Activated CD4-positive, alpha-beta T cell treated with anti-CD3 and anti-CD28 coated beads, Interleukin-2, amount 50 U/mL, for 48 hours (primary cell): ENCODE measurements around the gene SCGB2B2.
"Not testable (repeated sequence)": the region's sequence is repeated elsewhere in the genome, so short reads cannot be mapped to it uniquely, and the experiment has no call there.

Experiments used
- DNase-seq, 2 experiments: peaks; one replicate each; pipeline ENCODE4 v3.0.0-alpha.2; 2020

The SCGB2B2 gene

DNA sequence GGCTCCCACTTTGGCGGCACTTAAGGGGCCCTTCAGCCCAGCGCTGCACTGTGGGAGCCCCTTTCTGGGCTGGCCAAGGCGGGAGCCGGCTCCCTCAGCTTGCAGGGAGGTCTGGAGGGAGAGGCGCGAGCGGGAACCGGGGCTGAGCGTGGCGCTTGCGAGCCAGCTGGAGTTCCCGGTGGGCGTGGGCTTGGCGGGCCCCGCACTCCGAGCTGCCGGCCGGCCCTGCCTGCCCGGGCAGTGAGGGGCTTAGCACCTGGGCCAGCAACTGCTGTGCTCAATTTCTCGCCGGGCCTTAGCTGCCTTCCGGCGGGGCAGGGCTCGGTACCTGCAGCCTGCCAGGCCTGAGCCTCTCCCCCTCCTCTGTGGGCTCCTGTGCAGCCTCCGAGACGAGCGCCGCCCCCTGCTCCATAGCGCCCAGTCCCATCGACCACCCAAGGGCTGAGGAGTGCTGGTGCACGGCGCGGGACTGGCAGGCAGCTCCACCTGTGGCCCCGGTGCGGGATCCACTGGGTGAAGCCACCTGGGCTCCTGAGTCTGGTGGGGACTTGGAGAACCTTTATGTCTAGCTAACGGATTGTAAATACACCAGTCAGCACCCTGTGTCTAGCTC lies 8.8 kb downstream of the SCGB2B2 start:
- not testable (repeated sequence) for DNase-seq

DNA sequence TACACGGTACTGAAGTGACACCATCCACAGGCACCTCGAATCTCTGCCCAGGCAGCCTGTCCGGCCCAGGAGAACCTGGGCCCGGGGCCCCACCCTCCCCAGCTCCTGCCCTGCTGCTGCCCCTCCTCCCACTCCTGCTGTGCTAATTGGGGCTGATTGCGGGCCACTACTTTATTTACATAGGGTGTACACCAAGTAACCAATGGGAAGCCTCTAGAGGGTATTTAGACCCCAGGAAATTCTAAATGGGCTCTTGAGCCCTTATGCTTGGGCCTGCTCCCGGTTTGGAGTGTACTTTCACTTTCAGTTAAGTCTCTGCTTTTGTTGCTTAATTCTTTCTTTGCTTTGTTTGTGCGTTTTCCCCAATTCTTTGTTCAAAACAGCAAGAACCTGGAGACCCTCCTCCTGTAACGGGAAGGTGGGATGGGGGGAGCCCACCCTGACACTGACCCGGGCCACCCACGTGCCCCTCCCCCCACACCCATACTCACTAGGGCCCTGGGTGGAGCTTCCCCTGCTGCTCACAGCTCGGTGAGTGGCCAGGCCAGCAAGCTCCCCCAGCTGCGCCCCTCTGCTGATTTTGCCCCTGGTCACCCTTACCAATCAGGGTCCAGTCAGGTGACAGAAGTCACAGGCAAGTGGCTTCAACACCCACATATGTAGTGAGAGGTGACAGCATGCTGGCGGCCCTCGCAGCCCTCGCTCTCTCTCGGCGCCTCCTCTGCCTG lies 9.4 kb downstream of the SCGB2B2 start:
- no peak for DNase-seq

DNA sequence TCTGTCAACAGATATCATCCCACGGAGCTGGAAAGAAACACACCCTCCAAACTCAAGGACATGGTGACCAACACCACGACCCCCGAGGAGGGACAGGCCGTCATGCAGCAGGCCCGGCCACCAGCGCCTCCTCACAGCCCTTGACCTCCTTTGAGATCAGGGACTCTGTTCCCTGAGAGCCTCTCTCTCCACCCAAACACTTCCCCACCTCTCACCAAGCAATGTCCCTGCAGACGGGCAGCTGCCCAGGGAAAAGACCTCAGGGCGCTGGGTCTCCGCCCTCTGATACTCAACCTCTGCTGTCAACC lies 10.0 kb downstream of the SCGB2B2 start:
- DNase-seq: no peak

DNA sequence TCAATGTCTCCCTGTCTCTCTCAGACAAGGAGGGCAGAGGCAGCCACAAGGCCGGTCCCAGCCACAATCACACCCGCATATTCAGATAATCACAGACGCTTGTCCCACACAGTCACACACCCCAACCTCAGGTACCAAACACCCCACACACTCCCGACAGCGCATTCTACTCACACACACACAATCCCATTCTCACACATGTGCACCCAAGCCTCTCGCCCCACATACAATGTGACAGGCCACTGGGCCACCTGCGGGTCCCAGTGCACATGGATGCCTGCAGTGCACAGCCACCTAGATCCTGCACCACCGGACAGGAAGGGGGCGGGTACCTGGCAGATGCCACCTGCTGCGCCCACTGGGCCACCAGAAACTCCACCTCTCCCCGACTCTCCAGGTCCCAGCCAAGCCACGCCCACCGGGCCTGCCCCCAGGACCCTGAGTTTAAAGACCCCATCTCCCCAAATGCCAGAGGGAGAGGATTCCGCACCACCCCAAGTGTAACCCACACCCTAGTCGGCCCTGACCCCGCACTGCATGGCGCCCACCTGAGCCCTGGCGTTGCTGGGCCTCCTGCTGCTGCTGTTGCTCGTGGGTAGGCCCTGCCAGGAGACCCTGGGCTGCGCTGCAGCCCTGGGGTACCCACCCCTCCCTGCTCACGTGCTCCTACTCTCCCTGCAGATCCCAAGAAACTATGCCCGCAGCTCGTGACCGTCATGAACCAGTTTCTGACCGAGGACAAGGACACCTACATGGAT lies 10.6 kb downstream of the SCGB2B2 start:
- DNase-seq: no peak

DNA sequence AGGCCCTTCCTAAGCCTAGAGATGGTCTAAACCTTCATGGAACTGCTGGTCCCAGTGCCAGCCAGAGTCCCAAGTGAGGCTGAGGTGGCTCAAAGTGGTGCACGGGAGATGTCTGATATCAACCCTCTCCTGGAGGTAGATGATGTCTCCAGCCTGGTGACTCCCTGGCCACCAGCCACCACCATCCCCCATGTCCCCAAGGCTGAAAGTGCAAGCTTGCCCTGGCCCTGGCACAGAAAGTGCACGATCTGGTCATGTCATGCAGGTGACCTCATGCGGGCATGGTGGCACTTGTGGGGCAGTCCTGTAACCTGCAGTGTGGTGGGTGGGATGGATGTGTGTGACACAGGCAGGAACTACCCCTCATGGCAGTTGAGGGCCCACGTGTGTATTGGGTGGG lies 11.7 kb downstream of the SCGB2B2 start:
- DNase-seq: not testable (repeated sequence)

DNA sequence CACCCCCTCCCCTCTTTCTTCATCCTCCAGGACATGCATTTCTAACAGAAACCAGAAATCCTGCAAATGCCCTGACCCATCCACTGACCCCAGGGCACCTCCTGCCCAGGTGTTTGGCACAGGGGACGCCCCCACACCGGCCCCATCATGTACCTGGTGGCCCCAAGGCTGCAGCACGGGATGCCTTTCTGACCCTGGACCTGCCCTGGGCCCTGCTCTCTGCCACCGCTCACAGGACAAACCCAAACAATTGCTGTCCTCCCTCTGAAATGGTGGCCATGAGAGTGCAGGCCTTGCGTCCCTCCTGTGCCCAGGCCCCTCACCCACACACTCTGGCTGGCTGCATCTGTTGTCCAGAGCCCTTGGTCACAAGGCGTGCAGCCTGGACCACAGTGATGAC lies 12.1 kb downstream of the SCGB2B2 start:
- DNase-seq: no peak

DNA sequence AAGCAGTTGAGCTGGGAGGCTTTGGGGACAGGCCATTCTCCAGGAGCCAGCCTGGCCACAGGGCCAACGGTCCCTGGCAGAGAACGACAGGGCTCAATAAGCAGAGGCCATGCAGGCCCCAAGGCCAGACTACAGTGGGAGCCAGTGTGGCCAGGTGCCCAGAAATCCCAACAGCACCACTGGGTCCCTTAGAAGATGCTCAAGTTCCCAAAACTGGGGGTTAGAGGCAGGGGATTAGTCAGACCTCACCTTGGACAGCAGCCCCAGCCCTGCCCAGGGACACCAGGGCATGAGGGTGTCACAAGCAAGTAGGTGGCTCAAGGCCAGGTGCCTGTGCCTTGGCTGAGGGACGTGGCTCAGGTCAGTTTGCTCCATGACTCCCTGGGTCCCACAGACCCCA lies 12.8 kb downstream of the SCGB2B2 start:
- DNase-seq: no peak

DNA sequence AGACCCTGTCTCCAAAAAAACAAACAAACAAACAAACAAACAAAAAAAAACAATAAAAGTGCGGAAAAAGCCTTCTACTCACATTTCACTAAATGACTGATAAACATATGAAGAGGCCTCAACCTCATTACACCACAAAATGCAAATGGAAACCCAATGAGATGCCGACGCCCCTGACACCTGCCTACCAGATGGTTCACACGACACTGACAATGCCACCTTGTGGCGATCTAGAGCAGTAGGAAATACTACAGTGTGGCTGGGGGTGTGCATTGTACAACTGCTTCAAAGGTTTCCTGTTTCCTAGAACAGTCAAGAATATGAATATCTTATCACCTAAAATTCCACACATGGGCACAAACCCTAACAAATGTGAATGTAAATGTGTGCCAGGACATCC lies 14.0 kb downstream of the SCGB2B2 start:
- DNase-seq: peak; percentile 13 to 21

DNA sequence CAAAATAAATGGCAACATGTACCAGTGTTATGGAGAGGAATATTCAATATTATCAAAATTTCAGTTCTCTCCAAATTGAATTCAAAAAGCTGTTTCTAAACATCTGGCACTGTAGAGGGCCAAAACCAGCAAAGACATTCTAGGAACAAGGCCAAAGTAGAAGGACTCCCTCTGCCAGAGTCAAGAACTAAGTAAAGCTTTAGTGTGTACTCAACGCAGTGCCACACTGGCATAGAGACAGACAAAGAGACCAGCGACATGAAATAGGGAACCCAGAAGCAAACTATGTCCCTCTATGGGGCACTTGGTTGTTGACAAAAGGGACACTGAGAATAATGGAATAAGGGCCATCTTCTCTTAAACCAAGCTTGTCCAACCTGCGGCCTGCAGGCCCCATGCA lies 15.6 kb downstream of the SCGB2B2 start:
- no peak for DNase-seq

DNA sequence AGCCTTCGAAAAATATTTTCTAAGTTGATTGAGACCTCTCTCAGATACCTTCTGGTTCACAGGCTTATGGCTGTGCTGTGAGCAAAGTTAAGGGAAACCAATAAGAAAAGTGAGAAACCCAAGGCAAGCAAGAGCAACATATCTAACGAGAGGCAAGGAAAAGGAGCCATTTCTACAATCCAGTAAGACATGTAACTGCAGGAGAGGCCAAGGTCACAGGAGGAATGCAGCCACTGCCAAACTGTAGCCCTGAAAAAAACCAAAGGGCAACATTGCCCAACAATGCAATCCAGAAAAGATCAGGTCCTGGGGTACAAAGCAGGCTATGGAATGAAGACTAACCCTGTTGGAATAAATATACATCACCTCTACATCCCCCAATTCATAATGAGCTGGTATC lies 21.3 kb downstream of the SCGB2B2 start:
- DNase-seq: no peak

DNA sequence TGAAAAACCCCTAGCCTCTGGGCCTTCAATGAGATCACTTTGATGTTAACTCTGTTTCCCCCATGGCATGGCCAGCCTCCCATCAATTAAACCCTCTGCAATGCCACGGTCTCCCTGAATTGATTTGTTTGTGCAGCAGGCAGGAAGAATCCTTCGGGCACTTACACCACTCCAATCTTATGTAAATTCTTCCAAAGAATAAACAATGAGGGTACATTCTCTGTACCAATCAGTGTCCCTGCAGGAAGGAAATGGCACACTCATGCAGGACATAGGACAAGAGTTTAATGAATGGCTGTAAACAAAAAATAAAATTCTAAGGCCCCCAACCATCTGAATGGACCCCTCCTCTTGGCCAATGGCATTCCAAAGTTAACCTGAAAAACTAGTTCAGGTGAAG lies 22.2 kb downstream of the SCGB2B2 start:
- no peak for DNase-seq

DNA sequence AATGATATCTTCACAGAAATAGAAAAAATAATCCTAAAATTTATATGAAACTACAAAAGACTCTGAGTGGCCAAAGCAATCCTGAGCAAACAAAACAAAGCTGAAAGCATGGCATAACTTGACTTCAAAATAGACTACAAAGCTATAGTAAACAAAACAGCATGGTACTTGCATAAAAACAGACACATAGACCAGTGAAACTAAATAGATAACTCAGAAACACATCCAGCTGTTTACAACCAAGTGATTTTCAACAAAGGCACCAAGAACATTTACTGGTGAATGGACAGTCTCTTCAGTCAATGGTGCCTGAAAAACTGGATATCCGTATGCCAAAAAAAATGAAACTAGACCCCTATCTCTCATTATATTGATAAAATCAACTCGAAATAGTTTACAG lies 25.2 kb downstream of the SCGB2B2 start:
- no peak for DNase-seq

DNA sequence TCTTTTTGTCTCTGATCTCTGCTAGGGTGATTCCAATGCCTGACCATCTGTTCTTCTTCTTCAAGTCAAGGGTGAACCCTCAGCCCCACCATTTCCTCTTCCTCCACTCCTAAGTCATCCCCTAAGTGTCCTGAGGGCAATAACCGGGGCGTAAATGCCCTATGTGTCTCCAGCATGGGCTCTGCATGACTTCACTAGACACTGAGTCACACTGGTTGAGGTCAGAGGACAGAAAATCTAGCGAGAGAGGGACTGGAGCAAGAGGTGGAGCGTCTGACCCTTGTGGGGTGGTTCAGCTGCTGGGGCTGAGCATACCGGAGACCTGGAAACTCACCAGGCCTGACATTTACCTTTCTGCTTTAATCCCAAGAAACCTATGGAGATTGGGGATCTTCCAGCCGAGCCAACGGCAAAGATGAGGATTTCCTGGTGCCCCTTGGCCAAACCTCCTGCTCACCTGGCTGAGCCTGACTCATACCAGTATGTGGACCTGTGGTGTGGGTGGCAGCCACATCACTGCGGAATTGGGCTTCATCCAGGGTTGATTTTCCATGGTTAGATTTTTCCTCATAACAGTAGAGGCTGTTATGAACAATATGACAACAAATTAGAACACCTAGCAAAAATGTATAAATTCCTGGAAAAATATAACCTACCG lies 26.9 kb downstream of the SCGB2B2 start:
- DNase-seq: no peak

DNA sequence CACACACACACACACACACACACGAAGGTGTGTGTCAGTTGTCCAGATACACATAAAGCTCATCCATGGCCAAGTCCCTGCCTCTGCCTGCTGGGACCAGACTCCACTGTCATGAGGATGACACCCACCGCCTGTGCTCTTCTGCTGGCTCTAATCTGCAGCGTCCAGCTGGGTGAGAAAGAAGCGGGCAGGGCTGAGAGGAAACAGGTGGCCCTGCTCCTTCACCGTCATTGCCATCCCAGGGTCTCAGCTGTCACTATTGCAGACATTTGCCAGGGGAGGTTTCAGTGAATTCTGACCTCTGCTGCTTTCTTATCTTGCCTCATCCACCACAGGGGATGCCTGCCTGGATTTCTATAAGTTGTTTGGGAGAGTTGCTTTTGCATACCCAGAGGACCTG lies 31.4 kb downstream of the SCGB2B2 start:
- DNase-seq: no peak

DNA sequence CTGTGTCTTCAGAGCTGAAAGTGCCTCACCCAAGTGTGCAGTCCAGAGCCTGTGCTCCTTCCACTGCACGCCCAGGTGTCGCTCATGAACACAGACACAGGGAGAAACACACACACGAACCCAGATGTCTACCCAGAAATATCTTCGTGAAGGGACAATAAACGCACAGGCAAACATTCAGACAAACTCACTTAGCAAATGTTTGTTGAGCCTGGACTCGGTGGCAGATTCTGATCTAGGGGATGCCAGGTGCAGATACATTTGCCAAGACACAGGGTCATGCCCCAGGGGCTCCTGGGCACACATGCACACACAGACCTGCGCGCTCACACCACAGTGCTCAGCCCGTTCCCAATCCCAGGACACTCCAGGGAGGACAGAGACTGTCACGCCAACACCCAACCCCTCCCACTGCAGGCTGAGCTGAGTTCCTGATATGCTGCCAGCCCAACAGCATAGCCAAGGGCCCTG lies 31.9 kb downstream of the SCGB2B2 start:
- no peak for DNase-seq

DNA sequence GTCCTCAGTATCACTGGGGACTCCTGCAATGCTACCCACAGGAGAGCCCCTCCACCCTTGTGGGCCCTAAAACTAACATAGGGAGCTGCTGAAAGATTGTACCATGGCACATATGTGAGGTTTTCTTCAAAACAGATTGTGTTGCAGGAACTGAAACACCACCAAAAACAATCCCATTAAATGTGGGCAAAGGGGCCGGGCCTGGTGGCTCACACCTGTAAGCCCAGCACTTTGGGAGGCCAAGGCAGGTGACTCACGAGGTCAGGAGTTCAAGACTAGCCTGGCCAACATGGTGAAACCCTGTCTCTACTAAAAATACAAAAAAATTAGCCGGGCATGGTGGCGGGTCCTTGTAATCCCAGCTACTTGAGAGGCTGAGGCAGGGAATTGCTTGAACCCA lies 34.7 kb downstream of the SCGB2B2 start:
- DNase-seq: no peak

DNA sequence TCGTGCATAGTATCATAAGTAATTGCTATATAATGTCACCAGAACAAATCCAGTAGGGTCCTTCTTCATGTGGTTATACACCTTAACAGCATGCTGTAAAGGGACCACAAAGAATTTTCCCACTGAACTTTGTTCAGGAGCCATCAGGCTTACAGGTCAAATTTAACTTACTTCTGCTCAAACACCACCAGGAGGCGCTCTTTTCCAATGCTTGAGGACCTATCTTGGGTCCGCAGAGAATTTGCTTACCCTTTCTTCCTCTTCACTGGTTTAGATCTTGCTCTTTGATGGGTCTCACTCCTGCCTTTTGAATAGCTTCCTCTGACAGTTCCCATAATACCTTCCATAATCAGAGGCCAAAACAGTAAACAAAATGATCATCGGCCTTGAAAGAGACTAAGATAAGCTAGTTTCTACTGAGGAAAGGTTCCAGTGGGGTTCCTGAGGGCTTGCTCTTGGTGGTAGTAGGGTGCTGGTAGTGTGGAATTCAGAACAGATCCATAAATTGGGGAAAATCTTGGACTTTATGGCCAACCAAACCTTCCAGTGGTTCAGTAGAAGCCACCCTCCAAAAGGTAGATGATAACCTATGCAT lies 37.4 kb downstream of the SCGB2B2 start:
- DNase-seq: peak; percentile 29 to 49

DNA sequence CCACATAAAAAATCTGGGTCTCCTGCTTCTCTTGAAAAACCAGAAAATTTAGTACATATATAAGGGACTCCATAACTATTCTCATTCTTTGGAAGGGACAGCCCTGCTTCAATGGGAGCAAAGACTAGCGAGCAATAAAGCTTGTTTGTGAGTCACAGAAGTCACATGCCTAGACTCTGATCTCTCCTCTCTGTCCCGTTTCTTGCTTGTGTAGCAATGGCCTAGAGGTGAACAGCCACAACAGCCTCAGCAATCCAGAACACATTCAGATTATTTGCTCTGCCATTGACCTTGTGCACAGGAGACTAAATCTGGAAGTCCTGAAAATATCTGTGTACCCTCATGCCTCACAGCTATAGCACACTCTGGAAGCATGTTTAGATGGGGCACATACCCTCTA lies 43.2 kb downstream of the SCGB2B2 start:
- DNase-seq: no peak
